Dermis blood vessel endothelial cell (primary cell): ENCODE results near the gene CPA5. TPM values are rescaled to one million over a fixed set of nuclear protein-coding genes. Genes with fewer than 3 reads are reported as not detected.
"Not testable (repeated sequence)": the region's sequence is repeated elsewhere in the genome, so short reads cannot be mapped to it uniquely, and the experiment has no call there.

Experiments used
- DNase-seq: peaks from one replicate; pipeline ENCODE4 v3.0.0; 2010
- total RNA-seq: library from RNA; depleted of rRNA; stranded (reverse); fragments of >200 nt; gene quantifications from 2 replicates; pipeline ENCODE4 v1.2.3, GENCODE V29; 2014

The CPA5 gene
- total RNA-seq, 1 donor from 2014 or later = not detected

GRCh38 chr7:130359276-130359857 lies 14.8 kb downstream of the CPA5 start:
- no peak for DNase-seq

GRCh38 chr7:130360518-130360917 lies 15.9 kb downstream of the CPA5 start:
- no peak for DNase-seq

GRCh38 chr7:130361681-130362080 lies 17.1 kb downstream of the CPA5 start:
- no peak for DNase-seq

GRCh38 chr7:130362251-130362816 lies 17.7 kb downstream of the CPA5 start:
- DNase-seq = no peak

- DNase-seq = peak; percentile 55
These were observed 18.6 kb downstream of the CPA5 start for GRCh38 chr7:130363026-130363847.

DNA sequence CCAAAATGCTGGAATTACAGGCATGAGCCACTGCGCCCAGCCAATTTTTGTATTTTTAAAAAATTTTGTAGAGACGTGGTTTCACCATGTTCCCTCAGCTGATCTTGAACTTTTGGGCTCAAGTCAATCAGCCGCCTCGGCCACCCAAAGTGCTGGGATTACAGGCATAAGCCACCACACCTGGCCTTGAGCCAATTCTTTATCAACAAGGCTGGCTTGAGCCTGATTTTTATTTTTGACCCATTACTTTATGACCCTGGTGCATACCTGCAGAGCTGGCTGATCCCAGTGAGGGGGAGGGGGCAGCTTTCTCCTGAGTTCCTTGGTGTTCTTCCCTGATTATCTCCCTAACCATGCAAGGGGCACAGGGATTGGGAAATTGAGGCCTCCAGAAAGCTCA lies 19.8 kb downstream of the CPA5 start:
- DNase-seq = no peak

DNA sequence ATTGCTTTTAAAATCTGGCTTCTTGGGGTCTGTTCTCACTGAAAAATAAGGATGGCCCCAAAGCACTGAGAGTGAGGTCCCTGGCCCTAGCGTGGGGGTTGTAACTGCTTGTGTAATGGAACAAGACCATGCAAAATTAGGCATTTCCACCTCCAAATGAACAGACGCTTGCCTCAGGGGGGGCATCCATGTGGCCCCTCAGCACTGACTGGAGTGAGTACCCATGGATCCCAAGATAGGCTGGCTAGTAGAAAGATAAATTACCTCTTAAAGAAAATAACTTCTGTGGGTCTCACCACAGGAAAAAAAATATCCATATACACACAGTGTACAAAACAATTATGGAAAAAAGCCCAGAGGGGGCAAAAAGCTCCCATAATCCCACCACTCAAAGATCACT lies 20.5 kb downstream of the CPA5 start:
- no peak for DNase-seq

DNA sequence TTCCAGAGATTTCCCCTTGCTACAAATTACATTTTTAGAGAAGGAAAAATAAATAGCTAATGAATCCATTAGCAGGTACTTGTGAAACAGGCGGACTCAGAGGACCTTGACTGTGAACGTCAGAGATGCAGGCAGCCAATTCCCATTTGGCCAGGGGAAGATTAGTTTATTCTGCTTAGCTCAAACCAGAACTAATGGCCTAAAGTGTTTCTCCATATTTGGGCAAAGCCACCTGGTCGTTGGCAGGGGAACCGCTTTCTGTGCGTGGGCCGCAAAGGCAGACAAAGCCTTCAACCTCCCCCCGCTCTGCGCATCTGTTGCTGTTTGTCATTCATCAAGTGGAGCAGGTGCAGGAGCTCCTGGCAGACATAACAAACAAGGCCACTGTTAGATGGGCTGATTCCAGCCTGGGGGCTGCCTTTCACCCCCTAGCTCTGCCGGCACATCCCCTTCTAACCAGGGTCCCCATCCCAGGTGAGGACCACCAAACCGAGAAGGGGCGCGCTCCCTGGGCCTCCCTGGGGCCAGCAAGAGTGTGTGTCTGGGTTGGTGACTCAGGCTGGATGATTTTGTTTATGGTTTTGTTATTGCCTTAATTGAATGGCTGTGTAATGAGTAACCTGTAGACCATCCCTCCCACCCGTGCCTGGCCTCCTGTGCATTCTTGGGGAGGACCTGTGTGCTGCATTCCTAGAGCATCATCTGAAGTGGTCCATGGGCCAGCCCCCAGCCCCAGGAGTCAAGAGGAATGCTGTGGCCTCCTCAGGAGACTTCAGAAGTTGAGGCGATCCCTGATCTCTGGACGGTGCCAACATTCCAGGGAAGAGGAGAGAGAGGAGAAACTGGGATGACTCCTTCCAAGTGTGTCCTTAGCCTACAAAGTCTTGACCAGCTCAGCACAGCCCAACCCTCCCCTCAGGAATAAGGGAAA lies 21.2 kb downstream of the CPA5 start:
- no peak for DNase-seq

- DNase-seq = no peak
These were observed 21.9 kb downstream of the CPA5 start for GRCh38 chr7:130366564-130366963.

GRCh38 chr7:130367088-130367755 lies 22.6 kb downstream of the CPA5 start:
- DNase-seq = no peak

- no peak for DNase-seq
These were observed 23.5 kb downstream of the CPA5 start for GRCh38 chr7:130367836-130368746.

DNA sequence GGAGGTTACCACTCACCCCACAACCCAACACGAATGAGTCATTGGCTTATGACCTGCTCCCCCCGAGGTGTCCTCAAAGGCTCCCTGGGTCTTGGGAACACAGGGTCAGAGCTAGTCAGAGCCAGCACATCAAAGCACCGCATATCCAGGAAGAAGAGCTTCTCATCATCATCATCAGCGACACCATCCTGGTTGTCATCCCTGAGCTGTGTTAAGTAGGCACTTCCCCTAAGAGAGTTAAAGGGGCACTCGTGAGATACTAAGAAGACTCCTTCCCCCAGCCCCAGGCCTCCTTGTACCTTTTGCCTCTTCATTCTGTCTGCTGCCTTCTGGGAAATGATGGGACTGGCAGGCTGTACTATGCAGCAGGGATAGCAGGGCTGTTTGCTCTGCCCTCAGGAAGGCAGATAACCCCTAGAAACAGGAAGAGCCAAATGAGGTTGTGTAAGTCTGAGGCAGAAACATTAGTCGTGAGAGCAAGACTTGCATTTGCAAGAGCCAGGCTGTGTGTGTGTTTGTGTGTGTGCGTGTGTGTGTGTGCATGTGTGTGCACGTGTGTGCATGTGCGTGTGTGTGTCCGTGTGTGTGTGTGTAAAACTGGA lies 24.6 kb downstream of the CPA5 start:
- peak; percentile 46 for DNase-seq

DNA sequence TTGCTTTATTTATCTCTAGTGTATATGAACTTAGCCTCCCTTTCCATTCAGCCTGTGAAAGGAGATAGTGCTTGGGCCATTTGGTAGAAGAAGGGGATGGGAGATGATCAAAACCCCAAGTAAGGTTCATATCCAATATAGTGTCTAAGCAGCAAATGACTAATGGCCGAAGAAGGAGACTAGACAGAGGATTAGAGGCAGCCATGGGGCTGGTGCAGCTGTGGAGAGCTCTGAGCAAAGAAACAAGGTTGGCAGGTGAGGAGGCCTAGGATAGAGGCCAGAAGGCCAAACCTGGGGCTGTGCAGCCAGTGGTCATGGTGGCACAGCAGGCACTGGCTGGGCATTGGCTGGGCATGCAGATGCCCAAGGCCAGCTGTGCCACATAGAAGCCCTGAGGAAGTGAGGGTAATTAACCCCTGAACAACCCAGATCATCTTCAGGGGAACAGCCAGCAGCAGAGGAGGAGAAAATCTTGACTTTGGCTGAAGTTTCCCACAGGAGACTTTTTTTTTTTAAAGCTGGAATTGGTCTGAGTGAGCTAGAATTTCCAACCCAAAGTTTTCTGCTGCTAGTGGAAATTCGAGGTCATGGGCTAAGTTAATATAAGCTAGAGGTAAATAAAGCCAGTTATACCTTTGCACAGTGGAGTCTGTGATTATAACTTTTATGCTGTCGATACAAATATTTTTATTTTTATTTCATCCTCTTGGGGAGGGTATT lies 25.4 kb downstream of the CPA5 start:
- DNase-seq = no peak

DNA sequence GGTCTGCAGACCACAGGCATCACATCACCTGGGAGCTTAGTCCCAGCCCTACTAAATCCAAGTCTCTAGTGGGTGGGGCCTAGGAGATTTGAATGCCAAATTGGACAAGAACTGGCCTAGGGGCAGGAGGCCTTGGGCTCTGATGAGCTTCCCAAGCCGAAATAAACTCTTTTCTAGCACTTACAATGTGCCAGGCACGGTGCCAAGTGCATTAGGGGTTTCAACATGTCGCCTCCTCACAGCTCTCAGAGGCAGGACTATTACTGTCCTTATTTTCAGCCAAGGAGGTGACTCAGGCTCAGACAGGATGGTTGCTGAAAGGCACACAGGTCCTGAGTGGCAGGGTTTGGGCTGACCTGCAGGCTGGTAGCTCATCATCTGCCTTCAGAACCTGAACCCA lies 26.4 kb downstream of the CPA5 start:
- no peak for DNase-seq

DNA sequence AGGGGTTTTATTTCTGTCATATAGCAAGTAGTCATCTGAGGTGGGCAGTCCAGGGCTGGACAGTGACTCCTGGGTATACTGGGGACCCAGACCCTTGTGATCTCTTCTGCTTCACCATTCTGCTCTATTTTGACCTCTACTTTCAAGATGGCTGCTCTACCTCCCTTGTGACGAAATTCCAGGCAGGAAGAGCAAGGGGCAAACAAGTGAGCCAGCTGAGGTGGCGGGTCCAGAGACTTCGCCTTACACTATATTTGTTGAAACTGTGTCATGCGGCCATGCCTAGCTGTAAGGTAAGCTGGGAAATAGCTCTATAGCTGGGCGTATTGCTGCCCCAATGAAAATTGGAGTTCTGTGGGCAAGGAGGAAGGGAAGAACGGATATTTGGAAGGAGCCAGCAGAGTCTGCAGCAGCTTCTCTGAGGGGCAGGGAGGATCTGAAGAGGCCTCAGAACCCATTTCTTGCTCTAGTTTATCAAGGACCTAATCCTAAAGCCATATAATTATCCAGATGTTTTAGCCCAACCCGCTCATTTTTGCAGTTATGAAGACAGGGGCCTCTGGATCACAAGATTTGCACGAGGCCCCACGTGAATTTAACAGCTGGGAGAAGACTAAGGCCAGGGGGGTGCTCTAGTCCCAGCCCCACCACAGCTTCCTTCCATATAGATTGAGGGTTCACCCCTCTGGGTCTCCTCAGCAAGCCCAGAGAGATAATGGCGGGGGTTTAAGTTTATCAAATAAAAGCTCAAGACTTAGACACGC lies 28.0 kb downstream of the CPA5 start:
- DNase-seq = no peak

GRCh38 chr7:130374507-130374906 lies 29.9 kb downstream of the CPA5 start:
- no peak for DNase-seq

DNA sequence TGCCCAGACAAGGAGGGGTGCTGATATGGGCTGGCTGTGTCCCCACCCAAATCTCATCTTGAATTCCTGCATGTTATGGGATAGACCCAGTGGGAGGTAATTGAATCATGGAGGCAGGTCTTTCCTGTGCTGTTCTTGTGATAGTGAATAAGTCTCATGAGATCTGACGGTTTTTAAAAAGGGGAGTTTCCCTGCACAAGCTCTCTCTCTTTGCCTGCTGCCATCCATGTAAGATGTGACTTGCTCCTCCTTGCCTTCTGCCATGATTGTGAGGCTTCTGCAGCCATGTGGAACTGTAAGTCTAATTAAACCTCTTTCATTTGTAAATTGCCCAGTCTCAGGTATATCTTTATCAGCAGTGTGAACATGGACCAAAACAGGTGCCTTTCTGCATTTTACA lies 31.8 kb downstream of the CPA5 start:
- not testable (repeated sequence) for DNase-seq

DNA sequence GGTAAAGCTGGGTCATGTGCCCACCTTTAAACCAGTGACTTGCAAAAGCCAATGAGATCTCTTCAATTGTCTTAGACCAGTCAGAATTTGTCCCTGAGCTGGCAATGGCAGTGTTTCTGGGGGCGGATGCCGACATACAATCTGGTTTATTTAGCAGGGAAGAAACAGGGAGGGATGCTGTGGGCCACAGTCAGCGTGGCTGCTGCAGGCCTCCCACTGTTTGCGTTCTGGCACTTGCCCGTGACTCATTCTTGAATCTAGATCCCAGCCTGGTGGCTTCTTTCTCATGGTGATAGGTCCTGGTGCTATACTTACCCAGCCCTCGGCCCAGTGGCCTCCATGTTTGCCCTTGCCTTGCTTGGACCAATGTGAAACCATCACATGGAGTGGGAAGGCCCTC lies 32.6 kb downstream of the CPA5 start:
- no peak for DNase-seq

- DNase-seq = no peak
These were observed 34.4 kb downstream of the CPA5 start for GRCh38 chr7:130379019-130379418.
